T47D (cell line): ENCODE results near the gene ARL14EP.

Experiments
- DNase-seq, 2 experiments: peaks; one replicate each; pipeline versions ENCODE4 v3.0.0 to v3.0.0-alpha.2; 2011 to 2012; ENCODE audit warnings: low read depth in 1 of 2, low spot score in 1 of 2
- JUND ChIP-seq: IDR thresholded peaks from 2 replicates; pipeline ENCODE4 v1.6.1; 2012; ENCODE audit warnings: low read depth
- in situ Hi-C: cut with HindIII; loops from 2 replicates; pipeline ENCODE4 v1.10.0; 2016; ENCODE audit warnings: low sequenced_read_pairs, low pct_unique_long_range_greater_than_20kb

ARL14EP gene

DNA sequence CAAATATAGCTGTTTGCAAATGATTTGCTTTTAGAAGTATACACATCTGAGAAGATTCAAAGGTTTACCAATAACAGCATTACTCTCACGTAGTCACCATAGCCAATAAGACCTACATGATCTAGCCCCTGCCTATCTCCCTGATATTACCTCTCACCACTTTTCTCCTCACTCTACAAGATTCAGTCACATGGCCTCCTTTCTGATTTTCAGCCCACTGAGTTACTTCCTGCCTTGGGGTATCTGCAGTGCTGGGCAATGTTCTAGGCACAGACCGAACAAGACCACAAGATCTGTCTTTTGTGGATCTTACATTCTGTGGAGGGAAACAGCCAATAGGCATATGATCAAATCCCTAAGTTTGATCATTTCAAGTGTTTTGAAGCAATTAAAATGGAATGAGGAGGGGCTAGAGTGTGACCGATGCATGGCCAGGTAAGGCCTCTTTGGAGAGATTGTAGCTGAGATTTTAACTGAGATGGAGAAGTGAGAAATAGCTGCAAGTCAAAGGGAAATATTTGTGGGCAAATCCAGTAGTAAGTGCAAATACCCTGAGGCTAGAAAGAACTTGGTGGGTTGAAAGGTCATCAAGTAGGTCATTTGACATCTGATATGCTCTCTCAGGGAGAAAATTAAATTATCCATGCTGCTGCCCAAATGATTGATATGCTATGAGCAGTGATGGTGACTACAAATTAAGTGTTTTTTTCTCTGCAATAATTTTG is 43.1 kb downstream of the ARL14EP start:
- no peak for TF ChIP-seq JUND
- DNase-seq = no peak

GRCh38 chr11:30368394-30368793 is 45.5 kb downstream of the ARL14EP start:
- in situ Hi-C loops = no loop called here
- no peak for DNase-seq
- no peak for TF ChIP-seq JUND

More for the DNA sequence above, 43.1 kb downstream of the ARL14EP start:
- in situ Hi-C loops = no loop called here

GRCh38 chr11:30370164-30370563 is 47.3 kb downstream of the ARL14EP start:
- in situ Hi-C loops = no loop called here
- no peak for TF ChIP-seq JUND
- no peak for DNase-seq

DNA sequence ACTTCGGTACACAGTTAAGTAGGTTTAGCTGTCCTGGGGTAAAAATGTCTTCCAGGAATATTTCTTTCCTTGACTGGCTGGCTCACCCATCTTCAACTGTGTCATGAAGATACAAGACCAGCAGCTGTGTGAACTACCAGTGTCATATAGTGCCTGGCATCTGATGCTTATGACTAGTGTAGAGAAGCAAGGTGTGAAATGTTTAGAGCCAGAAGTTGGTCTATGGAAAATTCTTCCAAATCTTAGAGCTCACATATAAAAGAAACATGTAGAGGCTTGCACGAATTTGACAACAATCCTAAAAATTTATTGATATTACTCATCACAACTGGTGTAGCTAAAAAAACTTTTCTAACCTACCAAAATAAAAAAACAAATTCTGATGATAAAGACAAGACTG is 54.4 kb downstream of the ARL14EP start:
- in situ Hi-C loops = no loop called here
- no peak for TF ChIP-seq JUND
- no peak for DNase-seq

GRCh38 chr11:30380846-30381245 is 57.9 kb downstream of the ARL14EP start:
- DNase-seq = no peak
- no peak for TF ChIP-seq JUND
- in situ Hi-C loops = no loop called here

DNA sequence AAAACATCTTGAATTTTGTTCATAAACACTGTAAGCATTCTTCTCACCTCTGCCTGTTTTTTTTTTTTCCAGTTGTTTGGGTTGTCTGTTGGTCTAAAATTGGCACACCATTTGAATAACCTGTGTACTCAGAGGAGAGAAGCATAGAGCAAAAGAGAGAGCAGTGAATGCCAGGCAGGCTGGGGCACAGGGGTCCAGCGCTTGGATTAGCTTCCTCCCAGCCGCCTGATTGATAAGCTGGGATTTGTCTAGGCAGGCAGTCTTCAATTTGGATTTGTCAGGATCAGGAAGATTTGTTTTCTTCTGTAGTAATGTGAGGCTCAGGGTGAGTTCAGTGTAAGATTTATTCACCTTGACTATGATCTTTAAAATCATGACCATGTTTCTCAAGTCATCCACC is 59.0 kb downstream of the ARL14EP start:
- no peak for TF ChIP-seq JUND
- in situ Hi-C loops = no loop called here
- DNase-seq = no peak
